ENCODE data around the gene SERPINC1. TPM values are rescaled to one million over a fixed set of nuclear protein-coding genes. Genes with fewer than 3 reads are reported as not detected.

SERPINC1 gene
- total and polyA plus RNA-seq, 10 of the 15 experiments (the other 5 are each of a cell fraction or from before 2014, with no cell fraction given) = 0.11 to 0.44 TPM; not detected in 8

DNA sequence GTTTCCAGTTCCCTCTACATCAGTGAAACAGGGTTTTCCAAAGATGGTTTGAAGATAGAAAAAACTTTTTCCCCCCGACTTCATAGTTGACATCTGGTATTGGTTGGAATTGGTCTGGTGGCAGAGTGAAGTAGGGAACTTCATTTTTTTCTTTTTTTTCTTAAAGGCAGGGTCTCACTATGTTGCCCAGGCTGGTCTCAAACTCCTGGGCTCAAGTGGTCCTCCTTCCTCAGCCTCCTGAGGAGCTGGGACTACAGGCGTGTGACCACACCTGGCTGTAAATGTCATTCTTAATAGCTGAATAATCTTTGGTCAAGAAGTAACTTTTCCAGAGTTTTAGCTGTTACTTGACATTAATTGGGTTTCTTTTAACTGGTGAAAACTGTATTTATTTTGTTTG lies 27.2 kb downstream of the SERPINC1 start:
- no peak overlapping the region for H3K27ac ChIP-seq (ENCODE audit: control insufficient read depth, insufficient read depth)
- ChIA-PET RAD21 (ENCODE audit: unreplicated experiment) (no interaction called here), CTCF (interaction anchor here (0.9 kb wide), 1 partner anchor 17 kb away, joined by 3 read pairs; no protein-coding TSS in a partner anchor), SMC1A (ENCODE audit: uncharacterized antibody, unreplicated experiment) (interaction anchor here (0.6 to 2.5 kb wide), 3 partner anchors 20 to 157 kb away, joined by 3 to 8 read pairs (median 3); no protein-coding TSS in a partner anchor), POLR2A (no interaction called here)
- BruUV-seq (replicated peaks) = no TSS peak
- no peaks in the 10 kb centered on the region for H4K20me1 ChIP-seq (ENCODE audit: control insufficient read depth, insufficient read depth)
- peaks cover 0 to 2% of the 10 kb centered on the region in 2 experiments; a peak in 2 of 4 replicates for H3K36me3 ChIP-seq (ENCODE audit: control insufficient read depth in 2 of 2, insufficient read depth in 2 of 2, low read length in 1 of 2)
- H3K4me3 ChIP-seq = no peak overlapping the region
- WGBS (ENCODE audit: insufficient coverage, insufficient replicate concordance, low lambda C conversion rate, missing lambda C conversion rate) = 89% methylated on average over 2 of the region's 2 CpGs
- in situ Hi-C loops (cut with MboI) = no loop called here
- no peaks in the 10 kb centered on the region for H3K27me3 ChIP-seq (replicated peaks in 1 of 2; ENCODE audit: control insufficient read depth in 2 of 2, insufficient read depth in 2 of 2, low read length in 1 of 2)
- FAIRE-seq = no peak
- intact Hi-C loops (cut with micrococcal nuclease; ENCODE audit: unreplicated experiment) = no loop called here
- no peak overlapping the region for H3K9ac ChIP-seq (ENCODE audit: control insufficient read depth, insufficient read depth, low read length)
- no peaks in the 10 kb centered on the region for H3K4me1 ChIP-seq (ENCODE audit: control insufficient read depth, insufficient read depth, low read length)
- H3K4me2 ChIP-seq (ENCODE audit: control insufficient read depth, insufficient read depth) = no peak overlapping the region
- H2AFZ ChIP-seq (ENCODE audit: control insufficient read depth, low read depth, low read length) = no peak overlapping the region
- H3K79me2 ChIP-seq (ENCODE audit: control insufficient read depth, insufficient read depth, low read length) = no peaks in the 10 kb centered on the region
- no peaks in the 10 kb centered on the region for H3K9me3 ChIP-seq (replicated peaks; ENCODE audit: control insufficient read depth, insufficient read depth, low read length)
- no peak for DNase-seq (ENCODE audit: low read depth, low spot score)
- TF ChIP-seq ZBTB11 (CRISPR knock-in tag; IDR thresholded peaks at IDR 0.05) (no peak), ZNF687 (IDR thresholded peaks at IDR 0.05) (no peak)
- ATAC-seq = no peak

Data from GM12878 (cell line).